SU-DHL-6 (cell line): ENCODE measurements around the gene B4GAT1.
A peak's percentile ranks its signal among the peaks of the same experiment; 100 is the strongest.
"Not testable (repeated sequence)": the region's sequence is repeated elsewhere in the genome, so short reads cannot be mapped to it uniquely, and the experiment has no call there.

Experiments used
- H2AFZ ChIP-seq: fragments of 200-600 bp; sonication (generic); 2 replicates; pipeline ENCODE4 v1.6.1; 2014; ENCODE audit warnings: low read depth, mild to moderate bottlenecking, moderate library complexity, mixed read lengths, antibody characterized with exemption, low read length; ENCODE audit not compliant: severe bottlenecking
- H3F3A ChIP-seq: fragments of 200-600 bp; shearing (Covaris generic); 2 replicates; pipeline ENCODE4 v1.6.0; 2016; ENCODE audit warnings: antibody characterized with exemption, mild to moderate bottlenecking; ENCODE audit not compliant: insufficient read depth
- H3K27ac ChIP-seq: fragments of 200-600 bp; sonication (generic); 2 replicates; pipeline ENCODE4 v1.5.1; 2016; ENCODE audit warnings: low read depth, mild to moderate bottlenecking, low read length, moderate library complexity, mixed read lengths
- H3K27me3 ChIP-seq: fragments of 200-600 bp; sonication (generic), shearing (Covaris generic); 2 replicates; pipeline ENCODE4 v1.6.0; 2014; ENCODE audit warnings: mild to moderate bottlenecking, low read length
- H3K36me3 ChIP-seq: fragments of 200-600 bp; sonication (generic); 2 replicates; pipeline ENCODE4 v1.6.1; 2014; ENCODE audit warnings: mild to moderate bottlenecking, low read length, mixed read lengths
- H3K4me2 ChIP-seq: fragments of 300-600, 200-600 bp; shearing (Covaris generic), sonication (generic); 2 replicates; pipeline ENCODE4 v1.6.0; 2014; ENCODE audit warnings: low read length, low read depth, mild to moderate bottlenecking; ENCODE audit not compliant: poor library complexity, severe bottlenecking
- H3K4me3 ChIP-seq: fragments of 200-600 bp; sonication (generic); 2 replicates; pipeline ENCODE4 v1.5.1; 2014; ENCODE audit warnings: antibody characterized with exemption, low read length, mild to moderate bottlenecking, mixed read lengths; ENCODE audit not compliant: insufficient read depth, poor library complexity, severe bottlenecking
- H3K79me2 ChIP-seq: fragments of 200-600 bp; sonication (generic); 2 replicates; pipeline ENCODE4 v1.6.1; 2014; ENCODE audit warnings: mild to moderate bottlenecking, low read length, moderate library complexity; ENCODE audit not compliant: insufficient read depth
- H3K9ac ChIP-seq: fragments of 200-600 bp; sonication (generic); 2 replicates; pipeline ENCODE4 v1.7.0; 2014; ENCODE audit warnings: mild to moderate bottlenecking, low read length
- H3K9me2 ChIP-seq: fragments of 200-600 bp; sonication (generic); replicated peaks from 2 replicates; pipeline ENCODE4 v1.6.1; 2014; ENCODE audit warnings: low read length; ENCODE audit not compliant: insufficient read depth
- H3K9me3 ChIP-seq: fragments of 200-600 bp; sonication (generic); 2 replicates; pipeline ENCODE4 v1.6.1; 2014; ENCODE audit warnings: low read length, mixed read lengths; ENCODE audit not compliant: insufficient read depth
- H4K20me1 ChIP-seq: fragments of 200-600 bp; sonication (generic); 2 replicates; pipeline ENCODE4 v1.6.1; 2014; ENCODE audit warnings: low read depth, mild to moderate bottlenecking, antibody characterized with exemption, low read length, moderate library complexity, mixed read lengths
- CTCF ChIP-seq: fragments of 200-600 bp; sonication (generic); IDR thresholded peaks from one replicate; pipeline ENCODE4 v1.5.1; 2017; ENCODE audit warnings: antibody characterized with exemption, mild to moderate bottlenecking, low read length, moderate library complexity; ENCODE audit not compliant: insufficient read depth, poor library complexity, severe bottlenecking
- EZH2phosphoT487 ChIP-seq: fragments of 200-600 bp; sonication (generic), shearing (Covaris generic); conservative IDR thresholded peaks from 2 replicates; pipeline ENCODE4 v1.6.1; 2018; ENCODE audit warnings: mild to moderate bottlenecking, antibody characterized with exemption, low read length, moderate library complexity, mixed read lengths

The B4GAT1 gene

GRCh38 chr11:66359662-66360087, 12.2 kb upstream of the B4GAT1 start:
- H3F3A ChIP-seq, result no peaks in the 10 kb centered on the region
- no peak overlapping the region for H2AFZ ChIP-seq
- no peaks in the 10 kb centered on the region for H3K9me3 ChIP-seq
- H3K4me3 ChIP-seq, result no peak overlapping the region
- H3K9me2 ChIP-seq, result no peaks in the 10 kb centered on the region
- H3K27me3 ChIP-seq, result no peaks in the 10 kb centered on the region
- no peak overlapping the region for H3K9ac ChIP-seq
- H3K4me2 ChIP-seq, result no peak overlapping the region
- H4K20me1 ChIP-seq, result no peaks in the 10 kb centered on the region
- no peaks in the 10 kb centered on the region for H3K79me2 ChIP-seq
- TF ChIP-seq EZH2phosphoT487 (no peak), CTCF (no peak)
- no peaks in the 10 kb centered on the region; the same call in 1 of the 2 replicates for H3K36me3 ChIP-seq
- no peak overlapping the region for H3K27ac ChIP-seq

- H3K4me2 ChIP-seq, H2AFZ ChIP-seq: not testable (repeated sequence)
Measured at GRCh38 chr11:66350560-66351235, 3.3 kb upstream of the B4GAT1 start.

GRCh38 chr11:66349084-66349386, 1.6 kb upstream of the B4GAT1 start:
- Histone ChIP-seq H3K9ac (no peak overlapping the region), H3F3A (peaks cover 16% of the 10 kb centered on the region), H3K27ac (no peak overlapping the region), H2AFZ (no peak overlapping the region), H3K4me3 (no peak overlapping the region), H3K27me3 (no peaks in the 10 kb centered on the region), H3K9me3 (no peaks in the 10 kb centered on the region), H3K4me2 (peak overlapping the region; percentile 5), H3K9me2 (no peaks in the 10 kb centered on the region), H3K36me3 (no peaks in the 10 kb centered on the region), H4K20me1 (no peaks in the 10 kb centered on the region), H3K79me2 (peaks cover 8% of the 10 kb centered on the region)
- TF ChIP-seq EZH2phosphoT487, result no peak
- no peak for TF ChIP-seq CTCF

More at GRCh38 chr11:66350560-66351235, 3.3 kb upstream of the B4GAT1 start:
- H3K27me3 ChIP-seq, H3K79me2 ChIP-seq, H3K36me3 ChIP-seq, H3K9me2 ChIP-seq, H3K4me3 ChIP-seq, H3K27ac ChIP-seq, H4K20me1 ChIP-seq, H3K9me3 ChIP-seq, H3K9ac ChIP-seq: not testable (repeated sequence)
- H3F3A ChIP-seq, result peaks cover 10% of the 10 kb centered on the region

GRCh38 chr11:66346476-66347424, 679 bp downstream of the B4GAT1 start:
- Histone ChIP-seq H3K4me2 (peak overlapping the region; percentile 52), H3K27ac (no peak overlapping the region), H3K36me3 (no peaks in the 10 kb centered on the region), H3F3A (peaks cover 16% of the 10 kb centered on the region), H3K9ac (peak overlapping the region; percentile 75), H3K4me3 (peak overlapping the region; percentile 58), H3K79me2 (peaks cover 17% of the 10 kb centered on the region), H3K9me3 (no peaks in the 10 kb centered on the region), H2AFZ (peak overlapping the region; percentile 75), H3K27me3 (no peaks in the 10 kb centered on the region), H4K20me1 (no peaks in the 10 kb centered on the region), H3K9me2 (no peaks in the 10 kb centered on the region)
- TF ChIP-seq EZH2phosphoT487 (no peak), CTCF (no peak)
